HEK293 (cell line): ENCODE data around the gene ARHGAP26.

Experiments
- CTCF ChIA-PET: fragments of 350-600 bp; formaldehyde crosslinking; extraction: SDS; loops from one replicate; lab custom pipeline; 2021; ENCODE audit warnings: antibody characterized with exemption; lab: Yijun Ruan, JAX
- POLR2A ChIA-PET: fragments of 300-600 bp; formaldehyde crosslinking; extraction: SDS; loops from one replicate; lab custom pipeline; 2020; ENCODE audit warnings: antibody characterized with exemption, inconsistent platforms; lab: Yijun Ruan, JAX
- H3K27ac ChIP-seq: fragments of 200-500 bp; sonication (Bioruptor generic); 2 replicates; pipeline ENCODE4 v1.5.1; 2014; ENCODE audit warnings: low read depth, low read length, control low read depth, inconsistent platforms; ENCODE audit errors: extremely low read depth
- H3K36me3 ChIP-seq, 2 experiments: fragments of 200-500 bp in 1 of 2; sonication (Bioruptor generic) in 1 of 2; 1 replicate in 1 of 2; 2 replicates in 1 of 2; pipeline ENCODE4 v1.5.1; 2014 to 2017; ENCODE audit warnings: inconsistent platforms in 2 of 2, low read length in 2 of 2; ENCODE audit not compliant: control insufficient read depth in 2 of 2, insufficient read depth in 1 of 2
- H3K4me1 ChIP-seq: fragments of 200-500 bp; sonication (Bioruptor generic); 2 replicates; pipeline ENCODE4 v1.5.1; 2014; ENCODE audit warnings: mild to moderate bottlenecking, low read length, inconsistent platforms; ENCODE audit not compliant: control insufficient read depth, insufficient read depth
- H3K4me3 ChIP-seq: 2 replicates; pipeline ENCODE4 v1.5.1; 2011; ENCODE audit warnings: low read depth, mild to moderate bottlenecking, control low read depth, low read length, moderate library complexity
- H3K9me3 ChIP-seq: fragments of 200-500 bp; sonication (Bioruptor generic); 2 replicates; pipeline ENCODE4 v1.5.1; 2014; ENCODE audit warnings: low read depth, low read length, inconsistent platforms; ENCODE audit not compliant: control insufficient read depth, insufficient read depth
- GLI4 ChIP-seq: fragments of 450-650 bp; formaldehyde crosslinking; IDR thresholded peaks from 2 replicates; pipeline ENCODE4 v1.5.1; 2016; ENCODE audit warnings: missing biosample characterization, missing genetic modification characterization
- HOXD13 ChIP-seq: sonication (generic); formaldehyde crosslinking; IDR thresholded peaks from 2 replicates; pipeline ENCODE4 v1.8.0; 2022; ENCODE audit warnings: missing genetic modification reagents, borderline replicate concordance
- SP3 ChIP-seq: fragments of 450-650 bp; formaldehyde crosslinking; IDR thresholded peaks from 2 replicates; pipeline ENCODE4 v1.5.1; 2016; ENCODE audit warnings: missing biosample characterization, missing genetic modification characterization
- YY1 ChIP-seq: fragments of 450-650 bp; formaldehyde crosslinking; IDR thresholded peaks from 2 replicates; pipeline ENCODE4 v1.5.1; 2018; ENCODE audit warnings: missing biosample characterization, missing genetic modification characterization
- ZBTB17 ChIP-seq: fragments of 450-650 bp; formaldehyde crosslinking; IDR thresholded peaks from 2 replicates; pipeline ENCODE4 v1.5.1; 2016; ENCODE audit warnings: missing biosample characterization, missing genetic modification characterization
- ZFP41 ChIP-seq: fragments of 450-650 bp; formaldehyde crosslinking; IDR thresholded peaks from 2 replicates; pipeline ENCODE4 v1.5.1; 2016; ENCODE audit warnings: missing biosample characterization, missing genetic modification characterization, borderline replicate concordance
- ZNF138 ChIP-seq: fragments of 450-650 bp; formaldehyde crosslinking; IDR thresholded peaks from 2 replicates; pipeline ENCODE4 v1.5.1; 2016; ENCODE audit warnings: missing biosample characterization, missing genetic modification characterization, borderline replicate concordance
- ZNF19 ChIP-seq: fragments of 450-650 bp; formaldehyde crosslinking; IDR thresholded peaks from 2 replicates; pipeline ENCODE4; 2016; ENCODE audit warnings: missing biosample characterization, missing genetic modification characterization, low read depth
- ZNF214 ChIP-seq: fragments of 450-650 bp; formaldehyde crosslinking; IDR thresholded peaks from 2 replicates; pipeline ENCODE4 v1.5.1; 2017; ENCODE audit warnings: missing biosample characterization, mild to moderate bottlenecking, missing genetic modification characterization, borderline replicate concordance
- ZNF311 ChIP-seq: fragments of 450-650 bp; formaldehyde crosslinking; IDR thresholded peaks from 2 replicates; pipeline ENCODE4 v1.5.1; 2017; ENCODE audit warnings: missing biosample characterization, missing genetic modification characterization, borderline replicate concordance
- ZNF416 ChIP-seq: fragments of 450-650 bp; formaldehyde crosslinking; IDR thresholded peaks from 2 replicates; pipeline ENCODE4 v1.5.1; 2016; ENCODE audit warnings: missing biosample characterization, missing genetic modification characterization
- ZNF501 ChIP-seq: fragments of 450-650 bp; formaldehyde crosslinking; IDR thresholded peaks from 2 replicates; pipeline ENCODE4 v1.5.1; 2016; ENCODE audit warnings: missing biosample characterization, missing genetic modification characterization
- ZNF510 ChIP-seq: fragments of 450-650 bp; formaldehyde crosslinking; IDR thresholded peaks from 2 replicates; pipeline ENCODE4 v1.5.1; 2018; ENCODE audit warnings: mild to moderate bottlenecking, missing genetic modification characterization, missing biosample characterization; ENCODE audit not compliant: insufficient replicate concordance
- ZNF558 ChIP-seq: fragments of 450-650 bp; formaldehyde crosslinking; IDR thresholded peaks from 2 replicates; pipeline ENCODE4 v1.5.1; 2016; ENCODE audit warnings: missing biosample characterization, missing genetic modification characterization
- ZNF560 ChIP-seq: fragments of 450-650 bp; formaldehyde crosslinking; IDR thresholded peaks from 2 replicates; pipeline ENCODE4 v1.5.1; 2017; ENCODE audit warnings: missing biosample characterization, missing genetic modification characterization, borderline replicate concordance
- ZNF585B ChIP-seq: fragments of 450-650 bp; formaldehyde crosslinking; IDR thresholded peaks from 2 replicates; pipeline ENCODE4 v1.5.1; 2016; ENCODE audit warnings: missing biosample characterization, missing genetic modification characterization
- ZNF623 ChIP-seq: fragments of 450-650 bp; formaldehyde crosslinking; IDR thresholded peaks from 2 replicates; pipeline ENCODE4 v1.5.1; 2016; ENCODE audit warnings: missing biosample characterization, missing genetic modification characterization
- ZXDB ChIP-seq: fragments of 450-650 bp; formaldehyde crosslinking; IDR thresholded peaks from 2 replicates; pipeline ENCODE4 v1.5.1; 2016; ENCODE audit warnings: missing biosample characterization, missing genetic modification characterization
- TF ChIP-seq, protein P1 (sequence below): fragments of 450-650 bp; formaldehyde crosslinking; IDR thresholded peaks from 2 replicates; pipeline ENCODE4 v1.5.1; 2016; ENCODE audit warnings: missing biosample characterization, missing genetic modification characterization
- TF ChIP-seq, protein P2 (sequence below): fragments of 450-650 bp; formaldehyde crosslinking; IDR thresholded peaks from 2 replicates; pipeline ENCODE4 v1.5.1; 2017; ENCODE audit warnings: missing biosample characterization, missing genetic modification characterization
- TF ChIP-seq, protein P3 (sequence below): fragments of 450-650 bp; formaldehyde crosslinking; IDR thresholded peaks from 2 replicates; pipeline ENCODE4 v1.5.1; 2016; ENCODE audit warnings: missing biosample characterization, missing genetic modification characterization
- TF ChIP-seq, protein P4 (sequence below): fragments of 450-650 bp; formaldehyde crosslinking; IDR thresholded peaks from 2 replicates; pipeline ENCODE4 v1.5.0; 2017; ENCODE audit warnings: missing biosample characterization, missing genetic modification characterization, borderline replicate concordance

The ARHGAP26 gene

DNA sequence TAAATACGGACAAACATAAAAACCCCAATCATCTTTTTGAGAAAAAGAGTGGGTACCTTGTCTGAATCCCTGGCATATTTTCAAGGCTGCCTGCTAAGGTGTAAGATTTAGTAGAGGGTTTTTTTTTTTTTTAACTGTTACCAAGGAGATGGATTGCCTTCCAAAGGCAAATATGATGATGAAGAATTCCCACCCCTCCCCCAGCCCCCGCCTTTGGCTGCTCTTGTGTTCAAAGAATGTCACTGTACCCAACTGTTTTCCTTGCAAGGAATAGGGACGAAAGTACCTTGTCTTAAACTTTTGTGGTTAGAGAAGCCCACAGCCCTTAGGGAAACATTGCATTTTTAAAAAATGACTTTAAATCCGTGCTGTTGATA is 31.3 kb downstream of the ARHGAP26 start:
- ChIA-PET POLR2A (no interaction called here), CTCF (no interaction called here)
- no peak for TF ChIP-seq ZNF214 (tag by site-specific recombination)
- no peak for TF ChIP-seq ZNF510 (tag by site-specific recombination)
- TF ChIP-seq YY1 (tag by site-specific recombination), result no peak
- TF ChIP-seq, protein P1, sequence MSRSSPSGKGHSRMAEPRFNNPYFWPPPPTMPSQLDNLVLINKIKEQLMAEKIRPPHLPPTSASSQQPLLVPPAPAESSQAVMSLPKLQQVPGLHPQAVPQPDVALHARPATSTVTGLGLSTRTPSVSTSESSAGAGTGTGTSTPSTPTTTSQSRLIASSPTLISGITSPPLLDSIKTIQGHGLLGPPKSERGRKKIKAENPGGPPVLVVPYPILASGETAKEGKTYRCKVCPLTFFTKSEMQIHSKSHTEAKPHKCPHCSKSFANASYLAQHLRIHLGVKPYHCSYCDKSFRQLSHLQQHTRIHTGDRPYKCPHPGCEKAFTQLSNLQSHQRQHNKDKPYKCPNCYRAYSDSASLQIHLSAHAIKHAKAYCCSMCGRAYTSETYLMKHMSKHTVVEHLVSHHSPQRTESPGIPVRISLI, result no peak
- no peak for TF ChIP-seq ZNF558 (tag by site-specific recombination)
- TF ChIP-seq, protein P2, sequence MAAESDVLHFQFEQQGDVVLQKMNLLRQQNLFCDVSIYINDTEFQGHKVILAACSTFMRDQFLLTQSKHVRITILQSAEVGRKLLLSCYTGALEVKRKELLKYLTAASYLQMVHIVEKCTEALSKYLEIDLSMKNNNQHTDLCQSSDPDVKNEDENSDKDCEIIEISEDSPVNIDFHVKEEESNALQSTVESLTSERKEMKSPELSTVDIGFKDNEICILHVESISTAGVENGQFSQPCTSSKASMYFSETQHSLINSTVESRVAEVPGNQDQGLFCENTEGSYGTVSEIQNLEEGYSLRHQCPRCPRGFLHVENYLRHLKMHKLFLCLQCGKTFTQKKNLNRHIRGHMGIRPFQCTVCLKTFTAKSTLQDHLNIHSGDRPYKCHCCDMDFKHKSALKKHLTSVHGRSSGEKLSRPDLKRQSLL (tag by site-specific recombination), result no peak
- TF ChIP-seq, protein P3, sequence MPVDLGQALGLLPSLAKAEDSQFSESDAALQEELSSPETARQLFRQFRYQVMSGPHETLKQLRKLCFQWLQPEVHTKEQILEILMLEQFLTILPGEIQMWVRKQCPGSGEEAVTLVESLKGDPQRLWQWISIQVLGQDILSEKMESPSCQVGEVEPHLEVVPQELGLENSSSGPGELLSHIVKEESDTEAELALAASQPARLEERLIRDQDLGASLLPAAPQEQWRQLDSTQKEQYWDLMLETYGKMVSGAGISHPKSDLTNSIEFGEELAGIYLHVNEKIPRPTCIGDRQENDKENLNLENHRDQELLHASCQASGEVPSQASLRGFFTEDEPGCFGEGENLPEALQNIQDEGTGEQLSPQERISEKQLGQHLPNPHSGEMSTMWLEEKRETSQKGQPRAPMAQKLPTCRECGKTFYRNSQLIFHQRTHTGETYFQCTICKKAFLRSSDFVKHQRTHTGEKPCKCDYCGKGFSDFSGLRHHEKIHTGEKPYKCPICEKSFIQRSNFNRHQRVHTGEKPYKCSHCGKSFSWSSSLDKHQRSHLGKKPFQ, result no peak
- TF ChIP-seq ZFP41 (tag by site-specific recombination), result no peak
- no peak for TF ChIP-seq GLI4 (tag by site-specific recombination)
- TF ChIP-seq ZXDB (tag by site-specific recombination), result no peak
- TF ChIP-seq ZNF585B, result no peak
- no peak for TF ChIP-seq ZBTB17
- TF ChIP-seq ZNF501 (tag by site-specific recombination), result no peak
- TF ChIP-seq ZNF416, result no peak
- no peak for TF ChIP-seq ZNF623
- TF ChIP-seq ZNF138, result no peak
- TF ChIP-seq, protein P4, sequence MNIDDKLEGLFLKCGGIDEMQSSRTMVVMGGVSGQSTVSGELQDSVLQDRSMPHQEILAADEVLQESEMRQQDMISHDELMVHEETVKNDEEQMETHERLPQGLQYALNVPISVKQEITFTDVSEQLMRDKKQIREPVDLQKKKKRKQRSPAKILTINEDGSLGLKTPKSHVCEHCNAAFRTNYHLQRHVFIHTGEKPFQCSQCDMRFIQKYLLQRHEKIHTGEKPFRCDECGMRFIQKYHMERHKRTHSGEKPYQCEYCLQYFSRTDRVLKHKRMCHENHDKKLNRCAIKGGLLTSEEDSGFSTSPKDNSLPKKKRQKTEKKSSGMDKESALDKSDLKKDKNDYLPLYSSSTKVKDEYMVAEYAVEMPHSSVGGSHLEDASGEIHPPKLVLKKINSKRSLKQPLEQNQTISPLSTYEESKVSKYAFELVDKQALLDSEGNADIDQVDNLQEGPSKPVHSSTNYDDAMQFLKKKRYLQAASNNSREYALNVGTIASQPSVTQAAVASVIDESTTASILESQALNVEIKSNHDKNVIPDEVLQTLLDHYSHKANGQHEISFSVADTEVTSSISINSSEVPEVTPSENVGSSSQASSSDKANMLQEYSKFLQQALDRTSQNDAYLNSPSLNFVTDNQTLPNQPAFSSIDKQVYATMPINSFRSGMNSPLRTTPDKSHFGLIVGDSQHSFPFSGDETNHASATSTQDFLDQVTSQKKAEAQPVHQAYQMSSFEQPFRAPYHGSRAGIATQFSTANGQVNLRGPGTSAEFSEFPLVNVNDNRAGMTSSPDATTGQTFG (tag by site-specific recombination), result no peak
- no peak for TF ChIP-seq ZNF311 (tag by site-specific recombination)
- H3K4me3 ChIP-seq, result no peak overlapping the region
- no peak overlapping the region for H3K27ac ChIP-seq
- 0 out of 2 replicates have a peak, but pooled peaks cover 2% of the 10 kb centered on the region for H3K4me1 ChIP-seq
- no peaks in the 10 kb centered on the region; a peak in 1 of 3 replicates for H3K36me3 ChIP-seq
- no peaks in the 10 kb centered on the region for H3K9me3 ChIP-seq

DNA sequence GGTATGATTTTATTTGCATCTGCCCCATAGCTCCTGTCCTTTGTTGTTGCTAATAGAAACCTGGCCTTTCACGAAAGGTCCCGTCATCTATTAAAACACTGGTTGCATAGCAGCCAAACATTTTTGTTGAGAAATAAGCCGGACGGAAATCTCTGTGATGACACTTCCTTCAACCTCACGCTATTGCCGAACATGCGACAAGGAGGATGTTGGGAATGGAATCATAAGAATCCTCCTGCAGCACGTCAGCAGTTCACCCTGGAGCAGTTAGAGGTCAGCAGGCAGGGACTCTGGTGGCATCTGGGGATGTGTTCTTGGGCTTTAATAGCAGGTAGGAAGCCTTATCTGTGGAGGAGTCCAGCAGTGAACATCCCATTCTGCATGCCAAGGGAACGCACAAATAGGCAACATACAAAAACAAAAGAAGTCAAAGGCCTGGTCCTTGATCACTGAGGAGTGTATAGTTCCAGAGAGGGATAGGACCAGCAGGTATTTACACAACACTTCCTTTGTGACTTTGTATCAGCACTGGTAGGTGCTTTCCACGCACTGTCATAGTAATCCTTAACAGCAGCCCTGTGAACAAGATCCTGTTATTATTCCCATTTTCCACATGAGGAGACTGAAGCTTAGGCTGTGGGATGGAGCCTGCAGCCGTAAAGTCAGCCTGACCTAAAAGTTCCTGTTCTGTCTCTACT is 33.4 kb downstream of the ARHGAP26 start:
- Histone ChIP-seq H3K27ac (no peak overlapping the region), H3K4me1 (peaks cover 14% of the 10 kb centered on the region), H3K9me3 (no peaks in the 10 kb centered on the region), H3K36me3 (no peaks in the 10 kb centered on the region; a peak in 1 of 3 replicates), H3K4me3 (no peak overlapping the region)
- ChIA-PET CTCF (no interaction called here), POLR2A (no interaction called here)
- no peak for TF ChIP-seq ZNF19 (tag by site-specific recombination)
- TF ChIP-seq ZNF560 (tag by site-specific recombination), result no peak
- no peak for TF ChIP-seq HOXD13
- TF ChIP-seq SP3 (tag by site-specific recombination), result no peak
